Astrocyte (in vitro differentiated cells and primary cell): ENCODE data around the gene ING3. TPM values are rescaled to one million over a fixed set of nuclear protein-coding genes. Genes with fewer than 3 reads are reported as not detected.
"Not testable (repeated sequence)": the region's sequence is repeated elsewhere in the genome, so short reads cannot be mapped to it uniquely, and the experiment has no call there.

Source experiments
- DNase-seq: peaks from one replicate; pipeline ENCODE4 v3.0.0-alpha.2; 2010; ENCODE audit warnings: low read depth
- FAIRE-seq: peaks from 2 replicates; lab custom pipeline; 2011; peaks lifted over from hg19 to GRCh38; lab: Jason Lieb, UNC
- H2AFZ ChIP-seq: 2 replicates; pipeline ENCODE4 v1.6.0; 2012; ENCODE audit warnings: low read depth, low read length, inconsistent platforms
- H3K27ac ChIP-seq: 2 replicates; pipeline ENCODE4 v1.5.1; 2011; ENCODE audit warnings: low read depth, low read length, inconsistent platforms
- H3K27me3 ChIP-seq: 2 replicates; pipeline ENCODE4 v1.6.0; 2011; ENCODE audit warnings: low read length, inconsistent platforms; ENCODE audit not compliant: insufficient read depth
- H3K36me3 ChIP-seq: 2 replicates; pipeline ENCODE4 v1.5.1; 2011; ENCODE audit warnings: low read length, inconsistent platforms; ENCODE audit not compliant: insufficient read depth
- H3K4me1 ChIP-seq: 2 replicates; pipeline ENCODE4 v1.5.1; 2011; ENCODE audit warnings: low read length, inconsistent platforms; ENCODE audit not compliant: insufficient read depth
- H3K4me2 ChIP-seq: 2 replicates; pipeline ENCODE4 v1.6.0; 2012; ENCODE audit warnings: low read length, inconsistent platforms
- H3K4me3 ChIP-seq: 2 replicates; pipeline ENCODE4 v1.5.1; 2011; ENCODE audit warnings: low read depth, mild to moderate bottlenecking, low read length, inconsistent platforms; ENCODE audit not compliant: insufficient read depth
- H3K79me2 ChIP-seq: 2 replicates; pipeline ENCODE4 v1.6.0; 2012; ENCODE audit warnings: mild to moderate bottlenecking, low read length, inconsistent platforms; ENCODE audit not compliant: insufficient read depth
- H3K9ac ChIP-seq: 2 replicates; pipeline ENCODE4 v1.6.0; 2012; ENCODE audit warnings: mild to moderate bottlenecking, low read length, inconsistent platforms
- H3K9me3 ChIP-seq: 2 replicates; pipeline ENCODE4 v1.5.1; 2012; ENCODE audit warnings: low read depth, mild to moderate bottlenecking, low read length, inconsistent platforms; ENCODE audit not compliant: insufficient read depth
- H4K20me1 ChIP-seq: 2 replicates; pipeline ENCODE4 v1.6.0; 2012; ENCODE audit warnings: low read length, inconsistent platforms; ENCODE audit not compliant: insufficient read depth
- H3K27ac Mint-ChIP-seq: one replicate; pipeline ENCODE4 v1.8.0; 2021; ENCODE audit warnings: mild to moderate bottlenecking, mixed read lengths; ENCODE audit not compliant: unreplicated experiment
- H3K27me3 Mint-ChIP-seq: one replicate; pipeline ENCODE4 v1.8.0; 2021; ENCODE audit warnings: low read depth, mixed read lengths; ENCODE audit not compliant: unreplicated experiment
- H3K36me3 Mint-ChIP-seq: one replicate; pipeline ENCODE4 v1.8.0; 2021; ENCODE audit warnings: low read depth, mixed read lengths; ENCODE audit not compliant: unreplicated experiment
- H3K4me1 Mint-ChIP-seq: one replicate; pipeline ENCODE4 v1.8.0; 2021; ENCODE audit warnings: low read depth, mixed read lengths; ENCODE audit not compliant: unreplicated experiment
- H3K4me3 Mint-ChIP-seq: one replicate; pipeline ENCODE4 v1.8.0; 2021; ENCODE audit warnings: mild to moderate bottlenecking, moderate library complexity, mixed read lengths; ENCODE audit not compliant: unreplicated experiment
- H3K9me3 Mint-ChIP-seq: one replicate; pipeline ENCODE4 v1.8.0; 2021; ENCODE audit warnings: mild to moderate bottlenecking, mixed read lengths; ENCODE audit not compliant: unreplicated experiment
- CTCF ChIP-seq: IDR thresholded peaks from 2 replicates; pipeline ENCODE4 v1.5.1; 2011; ENCODE audit warnings: low read depth, mild to moderate bottlenecking, inconsistent platforms, low read length, moderate library complexity; ENCODE audit not compliant: insufficient read depth
- EZH2 ChIP-seq: IDR thresholded peaks from 2 replicates; pipeline ENCODE4 v1.6.1; 2012; ENCODE audit warnings: mild to moderate bottlenecking, low read length, inconsistent platforms; ENCODE audit not compliant: insufficient read depth
- total RNA-seq: library from RNA; stranded (reverse); gene quantifications from 2 replicates; pipeline ENCODE4 v1.2.1, GENCODE V29; 2021

Gene ING3
- total RNA-seq, 1 donor from 2014 or later, result 8.6 TPM

GRCh38 chr7:120981117-120981516, 30.5 kb downstream of the ING3 start:
- H3K9me3 ChIP-seq, result no peaks in the 10 kb centered on the region
- H3K4me3 ChIP-seq, result no peak overlapping the region
- Mint-ChIP-seq H3K4me1 (peaks cover 12% of the 10 kb centered on the region), H3K36me3 (no peaks in the 10 kb centered on the region), H3K9me3 (no peaks in the 10 kb centered on the region), H3K27ac (no peak overlapping the region), H3K27me3 (no peaks in the 10 kb centered on the region), H3K4me3 (no peak overlapping the region)
- no peaks in the 10 kb centered on the region for H4K20me1 ChIP-seq
- H2AFZ ChIP-seq, result no peak overlapping the region
- H3K4me1 ChIP-seq, result peaks cover 11% of the 10 kb centered on the region
- no peak overlapping the region for H3K27ac ChIP-seq
- H3K4me2 ChIP-seq, result no peak overlapping the region
- no peak for DNase-seq
- H3K9ac ChIP-seq, result no peak overlapping the region
- no peaks in the 10 kb centered on the region for H3K27me3 ChIP-seq
- no peak for TF ChIP-seq EZH2
- TF ChIP-seq CTCF, result no peak
- no peaks in the 10 kb centered on the region for H3K79me2 ChIP-seq
- FAIRE-seq, result peak; percentile 64
- H3K36me3 ChIP-seq, result no peaks in the 10 kb centered on the region

GRCh38 chr7:120981888-120982615, 31.5 kb downstream of the ING3 start:
- no peaks in the 10 kb centered on the region for H4K20me1 ChIP-seq
- H3K4me1 ChIP-seq, result peaks cover 11% of the 10 kb centered on the region
- no peaks in the 10 kb centered on the region for H3K36me3 ChIP-seq
- no peaks in the 10 kb centered on the region for H3K27me3 ChIP-seq
- no peak overlapping the region for H3K4me3 ChIP-seq
- no peak overlapping the region for H3K27ac ChIP-seq
- H3K9ac ChIP-seq, result no peak overlapping the region
- Mint-ChIP-seq H3K36me3 (no peaks in the 10 kb centered on the region), H3K27ac (peak overlapping the region; percentile 60), H3K9me3 (no peaks in the 10 kb centered on the region), H3K4me1 (peaks cover 12% of the 10 kb centered on the region), H3K4me3 (no peak overlapping the region), H3K27me3 (no peaks in the 10 kb centered on the region)
- DNase-seq (peak; percentile 80), FAIRE-seq (peak; percentile 98)
- TF ChIP-seq CTCF, result no peak
- TF ChIP-seq EZH2, result no peak
- no peaks in the 10 kb centered on the region for H3K9me3 ChIP-seq
- H3K79me2 ChIP-seq, result no peaks in the 10 kb centered on the region
- peak overlapping the region; percentile 65 for H3K4me2 ChIP-seq
- H2AFZ ChIP-seq, result no peak overlapping the region

GRCh38 chr7:120983592-120983991, 33.0 kb downstream of the ING3 start:
- H3K4me3 ChIP-seq, H3K27ac Mint-ChIP-seq, H2AFZ ChIP-seq, FAIRE-seq, H3K4me3 Mint-ChIP-seq, H3K9me3 ChIP-seq, H3K9ac ChIP-seq, H4K20me1 ChIP-seq, H3K27ac ChIP-seq, H3K36me3 Mint-ChIP-seq, H3K9me3 Mint-ChIP-seq, H3K79me2 ChIP-seq, H3K36me3 ChIP-seq, H3K27me3 ChIP-seq, DNase-seq, H3K4me2 ChIP-seq, H3K27me3 Mint-ChIP-seq: not testable (repeated sequence)
- H3K4me1 Mint-ChIP-seq, result peaks cover 16% of the 10 kb centered on the region
- H3K4me1 ChIP-seq, result peaks cover 19% of the 10 kb centered on the region
